GM12878 (cell line): Measurements from ENCODE around the gene GLT6D1. TPM values are rescaled to one million over a fixed set of nuclear protein-coding genes. Genes with fewer than 3 reads are reported as not detected.

ENCODE experiments used
- ATAC-seq: fragments of 200-7000 bp; cut with Tn5 transposase; 3 replicates; pipeline ENCODE4 v1.9.1; 2020; ENCODE audit warnings: mild to moderate bottlenecking, moderate library complexity
- BruUV-seq: library from RNA; stranded (reverse); fragments of 400-500 nt; replicated peaks from 2 replicates; lab custom pipeline; 2021; lab: Mats Ljungman, UMichigan
- CTCF ChIA-PET: fragments of 300-600 bp; sonication (Branson Sonifier 250); formaldehyde crosslinking; extraction: SDS; loops from one replicate; lab custom pipeline; 2021; ENCODE audit warnings: inconsistent platforms; lab: Yijun Ruan, JAX
- POLR2A ChIA-PET: fragments of 350-600 bp; formaldehyde crosslinking; extraction: SDS; loops from one replicate; lab custom pipeline; 2021; ENCODE audit warnings: inconsistent platforms; lab: Charles Lee
- RAD21 ChIA-PET: fragments of 300-600 bp; sonication (Branson Sonifier 250); formaldehyde crosslinking; loops from one replicate; lab custom pipeline; 2023; ENCODE audit warnings: antibody characterized with exemption; ENCODE audit not compliant: unreplicated experiment; lab: Charles Lee
- SMC1A ChIA-PET: fragments of 300-600 bp; sonication (Branson Sonifier 250); formaldehyde crosslinking; loops from one replicate; lab custom pipeline; 2023; ENCODE audit not compliant: unreplicated experiment, uncharacterized antibody; lab: Charles Lee
- DNase-seq: peaks from one replicate; pipeline ENCODE4 v3.0.0-alpha.2; 2011; ENCODE audit warnings: low read depth, low spot score
- FAIRE-seq: peaks from 3 replicates; lab custom pipeline; 2011; peaks lifted over from hg19 to GRCh38; lab: Jason Lieb, UNC
- H2AFZ ChIP-seq: 2 replicates; pipeline ENCODE4 v1.6.0; 2011; ENCODE audit warnings: low read depth, low read length, control low read depth; ENCODE audit not compliant: control insufficient read depth
- H3K27ac ChIP-seq: 2 replicates; pipeline ENCODE4 v1.5.1; 2011; ENCODE audit warnings: control low read depth; ENCODE audit not compliant: control insufficient read depth, insufficient read depth
- H3K27me3 ChIP-seq, 2 experiments: replicated peaks in 1 of 2; 2 replicates each; pipeline versions ENCODE4 v1.6.0 to v1.6.1; 2011; ENCODE audit warnings: low read length in 1 of 2; ENCODE audit not compliant: control insufficient read depth in 2 of 2, insufficient read depth in 2 of 2
- H3K36me3 ChIP-seq, 2 experiments: 2 replicates each; pipeline ENCODE4 v1.5.1; 2011; ENCODE audit warnings: low read length in 1 of 2; ENCODE audit not compliant: control insufficient read depth in 2 of 2, insufficient read depth in 2 of 2
- H3K4me1 ChIP-seq: 2 replicates; pipeline ENCODE4 v1.6.1; 2011; ENCODE audit warnings: mild to moderate bottlenecking, low read length, moderate library complexity, mixed read lengths; ENCODE audit not compliant: control insufficient read depth, insufficient read depth
- H3K4me2 ChIP-seq: 2 replicates; pipeline ENCODE4 v1.6.0; 2011; ENCODE audit warnings: control low read depth; ENCODE audit not compliant: control insufficient read depth, insufficient read depth
- H3K4me3 ChIP-seq: fragments of 200-600 bp; sonication (generic); 2 replicates; pipeline ENCODE4 v1.5.1; 2016
- H3K79me2 ChIP-seq: 2 replicates; pipeline ENCODE4 v1.6.0; 2011; ENCODE audit warnings: low read length; ENCODE audit not compliant: control insufficient read depth, insufficient read depth
- H3K9ac ChIP-seq: 2 replicates; pipeline ENCODE4 v1.8.0; 2011; ENCODE audit warnings: low read length, control low read depth, mixed read lengths; ENCODE audit not compliant: control insufficient read depth, insufficient read depth
- H3K9me3 ChIP-seq: replicated peaks from 3 replicates; pipeline ENCODE4 v1.5.1; 2011; ENCODE audit warnings: mild to moderate bottlenecking, low read length; ENCODE audit not compliant: control insufficient read depth, insufficient read depth
- H4K20me1 ChIP-seq: 2 replicates; pipeline ENCODE4 v1.6.0; 2011; ENCODE audit not compliant: control insufficient read depth, insufficient read depth
- IRF4 ChIP-seq: IDR thresholded peaks from 2 replicates; pipeline ENCODE4 v1.6.1; 2011; ENCODE audit warnings: low read depth, low read length
- MXI1 ChIP-seq: fragments of 150-350 bp; IDR thresholded peaks from 2 replicates; pipeline ENCODE4 v1.6.1; 2011; ENCODE audit warnings: low read depth, mild to moderate bottlenecking, inconsistent platforms, low read length, improper control_type of control experiment
- TCF7 ChIP-seq: IDR thresholded peaks from 2 replicates; pipeline ENCODE4 v1.6.1; 2014; ENCODE audit warnings: antibody characterized with exemption, borderline replicate concordance
- ZNF592 ChIP-seq: fragments of 450-650 bp; IDR thresholded peaks from 2 replicates; pipeline ENCODE4 v1.6.1; 2017; ENCODE audit warnings: mild to moderate bottlenecking, moderate library complexity
- WGBS: methylation state at CpG from one replicate; pipeline ENCODE4 v1.1.6; 2016; ENCODE audit warnings: low lambda C conversion rate; ENCODE audit not compliant: insufficient replicate concordance, insufficient coverage; ENCODE audit errors: missing lambda C conversion rate; 5-methylcytosine and 5-hydroxymethylcytosine counted together
- in situ Hi-C: fragments of 300-500 bp; cut with MboI; formaldehyde crosslinking; loops from 9 replicates; pipeline ENCODE4 v1.14.3; 2018; ENCODE audit warnings: mixed read lengths
- intact Hi-C: fragments of 100-400 bp; cut with micrococcal nuclease; formaldehyde crosslinking; loops from one replicate; pipeline ENCODE4 v1.14.2; 2022; ENCODE audit not compliant: unreplicated experiment
- polyA plus RNA-seq, 11 experiments: library from polyadenylated mRNA; depleted of rRNA in 4 of 11; unstranded in 6 of 11; stranded (reverse) in 5 of 11; fragments of >200 nt; fragmentation: Nextera tagmentation in 4 of 11; fragmentation: Illumina TruSeq in 1 of 11; extraction: Ambion mirVana in 4 of 11; extraction: Trizol in 1 of 11; gene quantifications; 1 replicate in 1 of 11; 2 replicates in 10 of 11; pipeline versions ENCODE4 v1.2.1 to v1.2.3, GENCODE V29; 2011 to 2016; ENCODE audit warnings: inconsistent platforms in 2 of 11, missing spikeins in 2 of 11, low read depth in 1 of 11
- total RNA-seq, 4 experiments: library from RNA; depleted of rRNA in 3 of 4; stranded (reverse); fragments of >200 nt in 3 of 4; fragmentation: Illumina TruSeq in 1 of 4; extraction: Trizol in 1 of 4; gene quantifications; 2 replicates each; pipeline versions ENCODE4 v1.2.1 to v1.2.3, GENCODE V29; 2013 to 2021
- TF ChIP-seq, protein P1 (sequence below): fragments of 450-650 bp; formaldehyde crosslinking; IDR thresholded peaks from 2 replicates; pipeline ENCODE4 v1.4.0; 2022; ENCODE audit warnings: mild to moderate bottlenecking, moderate library complexity

Gene GLT6D1
- total and polyA plus RNA-seq, 10 of the 15 experiments (the other 5 are each of a cell fraction or from before 2014, with no cell fraction given) = not detected

GRCh38 chr9:135588371-135588770 lies 51.0 kb downstream of the GLT6D1 start:
- no peak for TF ChIP-seq MXI1
- no peak for TF ChIP-seq TCF7
- no peak for TF ChIP-seq IRF4
- TF ChIP-seq ZNF592 = no peak
- TF ChIP-seq, protein P1, sequence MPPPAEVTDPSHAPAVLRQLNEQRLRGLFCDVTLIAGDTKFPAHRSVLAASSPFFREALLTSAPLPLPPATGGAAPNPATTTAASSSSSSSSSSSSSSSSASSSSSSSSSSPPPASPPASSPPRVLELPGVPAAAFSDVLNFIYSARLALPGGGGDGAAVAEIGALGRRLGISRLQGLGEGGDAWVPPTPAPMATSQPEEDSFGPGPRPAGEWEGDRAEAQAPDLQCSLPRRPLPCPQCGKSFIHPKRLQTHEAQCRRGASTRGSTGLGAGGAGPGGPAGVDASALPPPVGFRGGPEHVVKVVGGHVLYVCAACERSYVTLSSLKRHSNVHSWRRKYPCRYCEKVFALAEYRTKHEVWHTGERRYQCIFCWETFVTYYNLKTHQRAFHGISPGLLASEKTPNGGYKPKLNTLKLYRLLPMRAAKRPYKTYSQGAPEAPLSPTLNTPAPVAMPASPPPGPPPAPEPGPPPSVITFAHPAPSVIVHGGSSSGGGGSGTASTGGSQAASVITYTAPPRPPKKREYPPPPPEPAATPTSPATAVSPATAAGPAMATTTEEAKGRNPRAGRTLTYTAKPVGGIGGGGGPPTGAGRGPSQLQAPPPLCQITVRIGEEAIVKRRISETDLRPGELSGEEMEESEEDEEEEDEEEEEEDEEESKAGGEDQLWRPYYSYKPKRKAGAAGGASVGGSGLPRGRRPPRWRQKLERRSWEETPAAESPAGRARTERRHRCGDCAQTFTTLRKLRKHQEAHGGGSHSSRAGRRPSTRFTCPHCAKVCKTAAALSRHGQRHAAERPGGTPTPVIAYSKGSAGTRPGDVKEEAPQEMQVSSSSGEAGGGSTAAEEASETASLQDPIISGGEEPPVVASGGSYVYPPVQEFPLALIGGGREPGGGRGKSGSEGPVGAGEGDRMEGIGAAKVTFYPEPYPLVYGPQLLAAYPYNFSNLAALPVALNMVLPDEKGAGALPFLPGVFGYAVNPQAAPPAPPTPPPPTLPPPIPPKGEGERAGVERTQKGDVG (CRISPR knock-in tag) = no peak
- intact Hi-C loops (no loop called here), in situ Hi-C loops (no loop called here)
- FAIRE-seq (no peak), ATAC-seq (no peak), DNase-seq (no peak)
- Histone ChIP-seq H3K4me1 (no peaks in the 10 kb centered on the region), H3K9me3 (no peaks in the 10 kb centered on the region), H3K27me3 (no peaks in the 10 kb centered on the region), H3K4me3 (no peak overlapping the region), H4K20me1 (no peaks in the 10 kb centered on the region), H2AFZ (no peak overlapping the region), H3K79me2 (no peaks in the 10 kb centered on the region), H3K9ac (no peak overlapping the region), H3K4me2 (no peak overlapping the region), H3K36me3 (no peaks in the 10 kb centered on the region), H3K27ac (no peak overlapping the region)
- ChIA-PET RAD21 (no interaction called here), SMC1A (no interaction called here), POLR2A (no interaction called here), CTCF (no interaction called here)
- no TSS peak for BruUV-seq
- 58% methylated on average over 9 of the region's 9 CpGs for WGBS
